ENCODE measurements around the gene ARHGAP15.

- no peak for TF ChIP-seq CTCF (IDR thresholded peaks at IDR 0.05; ENCODE audit: low read length)
- TF ChIP-seq EZH2 (IDR thresholded peaks at IDR 0.05; ENCODE audit: borderline replicate concordance, low read length) = no peak
Measured at GRCh38 chr2:143210446-143210819, 81.2 kb downstream of the ARHGAP15 start.
